NOMO-1 treated with DMSO at 0.1 percent for 48 hours (cell line): ENCODE data around the gene TMEM19.
A peak's percentile ranks its signal among the peaks of the same experiment; 100 is the strongest.

Source experiments
- DNase-seq: peaks from one replicate; lab custom pipeline; 2025; ENCODE audit not compliant: unreplicated experiment; lab: John Stamatoyannopoulos, UW

TMEM19 gene

GRCh38 chr12:71710276-71711125 lies 24.6 kb downstream of the TMEM19 start:
- no peak for DNase-seq

GRCh38 chr12:71718611-71719010 lies 32.7 kb downstream of the TMEM19 start:
- DNase-seq, result no peak

GRCh38 chr12:71719647-71720370 lies 33.9 kb downstream of the TMEM19 start:
- no peak for DNase-seq

- no peak for DNase-seq
Measured at GRCh38 chr12:71721783-71722505, 36.1 kb downstream of the TMEM19 start.

- DNase-seq, result no peak
Measured at GRCh38 chr12:71725011-71725410, 39.1 kb downstream of the TMEM19 start.

- DNase-seq, result no peak
Measured at GRCh38 chr12:71726548-71726947, 40.7 kb downstream of the TMEM19 start.

GRCh38 chr12:71727958-71728357 lies 42.1 kb downstream of the TMEM19 start:
- no peak for DNase-seq

GRCh38 chr12:71730936-71731335 lies 45.1 kb downstream of the TMEM19 start:
- no peak for DNase-seq

GRCh38 chr12:71731439-71732356 lies 45.8 kb downstream of the TMEM19 start:
- DNase-seq, result no peak

GRCh38 chr12:71732357-71732712 lies 46.5 kb downstream of the TMEM19 start:
- no peak for DNase-seq

GRCh38 chr12:71737197-71737596 lies 51.3 kb downstream of the TMEM19 start:
- DNase-seq, result no peak

GRCh38 chr12:71742998-71743397 lies 57.1 kb downstream of the TMEM19 start:
- DNase-seq, result no peak

GRCh38 chr12:71744522-71745300 lies 58.8 kb downstream of the TMEM19 start:
- DNase-seq, result no peak

GRCh38 chr12:71746974-71747611 lies 61.2 kb downstream of the TMEM19 start:
- peak; percentile 43 for DNase-seq

- DNase-seq, result no peak
Measured at GRCh38 chr12:71748081-71748850, 62.4 kb downstream of the TMEM19 start.

- no peak for DNase-seq
Measured at GRCh38 chr12:71749666-71750065, 63.8 kb downstream of the TMEM19 start.

GRCh38 chr12:71752891-71753290 lies 67.0 kb downstream of the TMEM19 start:
- DNase-seq, result no peak
